Tibial nerve (tissue), 4 donors: ENCODE measurements around the gene PLB1. TPM values are rescaled to one million over a fixed set of nuclear protein-coding genes. Genes with fewer than 3 reads are reported as not detected.

Experiments used
- DNase-seq, 2 donors: peaks; one replicate each; pipeline ENCODE4 v3.0.0-alpha.2; 2019; ENCODE audit warnings: low spot score in 2 of 2
- H3K27ac ChIP-seq, 4 donors: fragments of 200-600 bp; sonication (generic) in 3 of 4; one replicate each; pipeline ENCODE4 v1.5.1; 2017 to 2019; ENCODE audit warnings: mild to moderate bottlenecking in 1 of 4
- H3K27me3 ChIP-seq, 2 donors: fragments of 200-600 bp; sonication (generic) in 1 of 2; one replicate each; pipeline versions ENCODE4 v1.5.1 to v1.6.0; 2017 to 2019
- H3K36me3 ChIP-seq, 3 donors: fragments of 200-600 bp; sonication (generic); one replicate each; pipeline ENCODE4 v1.5.1; 2018 to 2019
- H3K4me1 ChIP-seq, 4 donors: fragments of 200-600 bp; sonication (generic) in 3 of 4; one replicate each; pipeline ENCODE4 v1.5.1; 2017 to 2019
- H3K4me3 ChIP-seq, 4 donors: fragments of 200-600 bp; sonication (generic) in 3 of 4; one replicate each; pipeline ENCODE4 v1.5.1; 2017 to 2019; ENCODE audit warnings: mild to moderate bottlenecking in 1 of 4, moderate library complexity in 1 of 4
- H3K9me3 ChIP-seq, 4 donors: fragments of 200-600 bp; sonication (generic) in 3 of 4; one replicate each; pipeline ENCODE4 v1.5.1; 2017 to 2019
- EP300 ChIP-seq, 2 donors: sonication (generic); formaldehyde crosslinking; IDR thresholded peaks; one replicate each; pipeline ENCODE4 v1.6.1; 2017; ENCODE audit warnings: antibody characterized with exemption in 2 of 2, mild to moderate bottlenecking in 1 of 2
- POLR2A ChIP-seq, 2 donors: fragments of 450-650 bp; IDR thresholded peaks; one replicate each; pipeline ENCODE4 v1.6.1; 2017; ENCODE audit warnings: antibody characterized with exemption in 2 of 2, mild to moderate bottlenecking in 2 of 2, moderate library complexity in 2 of 2
- WGBS, 2 donors: methylation state at CpG; one replicate each; pipeline ENCODE4 v1.1.5; 2018; 5-methylcytosine and 5-hydroxymethylcytosine counted together
- total RNA-seq, 4 donors: library from RNA; depleted of rRNA; stranded (reverse); fragments of >200 nt; gene quantifications; one replicate each; pipeline ENCODE4 v1.1.0, GENCODE V29; 2016
- TF ChIP-seq, protein P1 (sequence below), 5 experiments: fragments of 200-600 bp in 3 of 5; fragments of 450-650 bp in 2 of 5; sonication (generic) in 3 of 5; IDR thresholded peaks; one replicate each; pipeline ENCODE4 v1.5.1; 2016 to 2019; ENCODE audit warnings: antibody characterized with exemption in 5 of 5, mild to moderate bottlenecking in 3 of 5, moderate library complexity in 2 of 5

PLB1 gene
- total RNA-seq, 4 donors from 2014 or later: 1.7 to 8.4 (median 4.7) TPM

- Histone ChIP-seq H3K4me1 (peaks cover 0 to 44% (median 14%) of the 10 kb centered on the region in 4 donors), H3K27me3 (no peaks in the 10 kb centered on the region), H3K4me3 (no peak overlapping the region), H3K36me3 (no peaks in the 10 kb centered on the region), H3K27ac (no peak overlapping the region), H3K9me3 (no peaks in the 10 kb centered on the region)
- no peak for TF ChIP-seq EP300 (IDR thresholded peaks at IDR 0.05)
- TF ChIP-seq POLR2A (IDR thresholded peaks at IDR 0.05): no peak
- TF ChIP-seq, protein P1, sequence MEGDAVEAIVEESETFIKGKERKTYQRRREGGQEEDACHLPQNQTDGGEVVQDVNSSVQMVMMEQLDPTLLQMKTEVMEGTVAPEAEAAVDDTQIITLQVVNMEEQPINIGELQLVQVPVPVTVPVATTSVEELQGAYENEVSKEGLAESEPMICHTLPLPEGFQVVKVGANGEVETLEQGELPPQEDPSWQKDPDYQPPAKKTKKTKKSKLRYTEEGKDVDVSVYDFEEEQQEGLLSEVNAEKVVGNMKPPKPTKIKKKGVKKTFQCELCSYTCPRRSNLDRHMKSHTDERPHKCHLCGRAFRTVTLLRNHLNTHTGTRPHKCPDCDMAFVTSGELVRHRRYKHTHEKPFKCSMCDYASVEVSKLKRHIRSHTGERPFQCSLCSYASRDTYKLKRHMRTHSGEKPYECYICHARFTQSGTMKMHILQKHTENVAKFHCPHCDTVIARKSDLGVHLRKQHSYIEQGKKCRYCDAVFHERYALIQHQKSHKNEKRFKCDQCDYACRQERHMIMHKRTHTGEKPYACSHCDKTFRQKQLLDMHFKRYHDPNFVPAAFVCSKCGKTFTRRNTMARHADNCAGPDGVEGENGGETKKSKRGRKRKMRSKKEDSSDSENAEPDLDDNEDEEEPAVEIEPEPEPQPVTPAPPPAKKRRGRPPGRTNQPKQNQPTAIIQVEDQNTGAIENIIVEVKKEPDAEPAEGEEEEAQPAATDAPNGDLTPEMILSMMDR (IDR thresholded peaks at IDR 0.05): no peak
- DNase-seq: no peak
Measured at GRCh38 chr2:28659127-28659526, 163.3 kb downstream of the PLB1 start.

- Histone ChIP-seq H3K36me3 (no peaks in the 10 kb centered on the region), H3K27me3 (no peaks in the 10 kb centered on the region), H3K27ac (peak overlapping the region in 3 of 4 donors; percentile 4 to 71 (median 9)), H3K4me3 (no peak overlapping the region), H3K4me1 (peaks cover 0 to 58% (median 18%) of the 10 kb centered on the region in 4 donors), H3K9me3 (no peaks in the 10 kb centered on the region)
- DNase-seq: peak; percentile 39 to 65
- 31 to 35% methylated on average over 5 of the region's 5 CpGs for WGBS, 2 donors
- TF ChIP-seq POLR2A (IDR thresholded peaks at IDR 0.05) (no peak), EP300 (IDR thresholded peaks at IDR 0.05) (peak; percentile 72 to 86)
- TF ChIP-seq, protein P1 (IDR thresholded peaks at IDR 0.05): no peak
Measured at GRCh38 chr2:28661589-28662001, 165.7 kb downstream of the PLB1 start.

DNA sequence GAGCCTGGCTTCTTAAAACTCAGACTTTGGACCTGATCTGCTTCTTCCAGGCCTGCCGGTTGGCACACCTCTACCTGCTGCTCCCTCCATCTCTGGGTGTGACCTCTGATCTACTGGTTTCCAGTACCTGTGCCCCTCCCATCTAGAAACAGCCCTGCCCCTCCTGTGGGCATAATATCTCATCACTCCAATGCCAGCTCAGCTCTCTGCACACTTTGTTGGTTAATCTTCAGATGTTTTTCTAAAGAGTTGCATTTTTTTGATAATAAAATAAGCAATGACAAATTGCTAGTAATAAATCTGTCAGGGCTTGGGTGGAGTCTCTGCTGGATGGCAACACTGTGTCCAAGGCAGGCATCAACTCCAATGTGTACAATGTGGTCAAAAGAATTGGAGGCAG, 166.2 kb downstream of the PLB1 start:
- Histone ChIP-seq H3K4me3 (no peak overlapping the region), H3K36me3 (no peaks in the 10 kb centered on the region), H3K4me1 (peaks cover 0 to 58% (median 18%) of the 10 kb centered on the region in 4 donors), H3K27ac (peak overlapping the region in 3 of 4 donors; percentile 4 to 71 (median 9)), H3K27me3 (no peaks in the 10 kb centered on the region), H3K9me3 (no peaks in the 10 kb centered on the region)
- TF ChIP-seq, protein P1 (IDR thresholded peaks at IDR 0.05): no peak
- TF ChIP-seq EP300 (IDR thresholded peaks at IDR 0.05) (no peak), POLR2A (IDR thresholded peaks at IDR 0.05) (no peak)
- WGBS, 2 donors: 68 to 88% methylated on average over 1 of the region's 1 CpG
- DNase-seq: no peak

- 62 to 70% methylated on average over 12 of the region's 12 CpGs for WGBS, 2 donors
- no peak for DNase-seq
Measured at GRCh38 chr2:28662468-28663181, 166.8 kb downstream of the PLB1 start.

GRCh38 chr2:28663359-28663758, 167.5 kb downstream of the PLB1 start:
- Histone ChIP-seq H3K4me3 (no peak overlapping the region), H3K36me3 (no peaks in the 10 kb centered on the region), H3K27me3 (no peaks in the 10 kb centered on the region), H3K4me1 (peaks cover 0 to 57% (median 18%) of the 10 kb centered on the region in 4 donors), H3K27ac (peak overlapping the region in 2 of 4 donors; percentile 53 to 71), H3K9me3 (no peaks in the 10 kb centered on the region)
- DNase-seq: no peak
- TF ChIP-seq POLR2A (IDR thresholded peaks at IDR 0.05): no peak
- TF ChIP-seq EP300 (IDR thresholded peaks at IDR 0.05): no peak
- TF ChIP-seq, protein P1 (IDR thresholded peaks at IDR 0.05): no peak
- WGBS, 2 donors: 84 to 95% methylated on average over 1 of the region's 1 CpG

More at GRCh38 chr2:28662468-28663181, 166.8 kb downstream of the PLB1 start:
- Histone ChIP-seq H3K4me1 (peaks cover 0 to 58% (median 18%) of the 10 kb centered on the region in 4 donors), H3K27me3 (no peaks in the 10 kb centered on the region), H3K4me3 (no peak overlapping the region), H3K9me3 (no peaks in the 10 kb centered on the region), H3K36me3 (no peaks in the 10 kb centered on the region), H3K27ac (peak overlapping the region in 2 of 4 donors; percentile 42 to 71)
- TF ChIP-seq, protein P1 (IDR thresholded peaks at IDR 0.05): no peak
- no peak for TF ChIP-seq EP300 (IDR thresholded peaks at IDR 0.05)
- no peak for TF ChIP-seq POLR2A (IDR thresholded peaks at IDR 0.05)
